GM21526 (cell line): ENCODE data around the gene SCRN1.

Source experiments
- ATAC-seq: cut with Tn5 transposase; IDR thresholded peaks from one replicate; pipeline ENCODE4 v1.9.1; 2021; ENCODE audit warnings: moderate library complexity; ENCODE audit not compliant: unreplicated experiment, low FRiP score

SCRN1 gene

DNA sequence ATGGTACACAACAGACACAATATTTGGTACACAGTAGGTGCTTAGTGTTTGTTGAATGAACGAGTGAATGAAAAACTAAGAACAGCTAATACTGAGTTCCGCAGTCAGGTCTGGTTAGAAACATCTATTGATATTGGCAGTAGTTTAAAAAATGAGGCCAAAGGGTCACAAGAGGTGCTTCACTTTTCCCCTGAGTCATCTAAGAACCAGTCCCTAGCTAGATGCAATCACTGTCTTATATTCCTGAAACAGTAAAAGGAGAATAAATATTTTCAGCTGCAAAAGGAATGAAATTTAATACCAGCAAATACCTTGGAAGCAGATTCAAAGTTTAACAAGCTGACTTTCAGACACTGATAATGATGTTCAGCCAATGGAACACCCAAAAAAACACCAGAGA, 54.5 kb downstream of the SCRN1 start:
- no peak for ATAC-seq

DNA sequence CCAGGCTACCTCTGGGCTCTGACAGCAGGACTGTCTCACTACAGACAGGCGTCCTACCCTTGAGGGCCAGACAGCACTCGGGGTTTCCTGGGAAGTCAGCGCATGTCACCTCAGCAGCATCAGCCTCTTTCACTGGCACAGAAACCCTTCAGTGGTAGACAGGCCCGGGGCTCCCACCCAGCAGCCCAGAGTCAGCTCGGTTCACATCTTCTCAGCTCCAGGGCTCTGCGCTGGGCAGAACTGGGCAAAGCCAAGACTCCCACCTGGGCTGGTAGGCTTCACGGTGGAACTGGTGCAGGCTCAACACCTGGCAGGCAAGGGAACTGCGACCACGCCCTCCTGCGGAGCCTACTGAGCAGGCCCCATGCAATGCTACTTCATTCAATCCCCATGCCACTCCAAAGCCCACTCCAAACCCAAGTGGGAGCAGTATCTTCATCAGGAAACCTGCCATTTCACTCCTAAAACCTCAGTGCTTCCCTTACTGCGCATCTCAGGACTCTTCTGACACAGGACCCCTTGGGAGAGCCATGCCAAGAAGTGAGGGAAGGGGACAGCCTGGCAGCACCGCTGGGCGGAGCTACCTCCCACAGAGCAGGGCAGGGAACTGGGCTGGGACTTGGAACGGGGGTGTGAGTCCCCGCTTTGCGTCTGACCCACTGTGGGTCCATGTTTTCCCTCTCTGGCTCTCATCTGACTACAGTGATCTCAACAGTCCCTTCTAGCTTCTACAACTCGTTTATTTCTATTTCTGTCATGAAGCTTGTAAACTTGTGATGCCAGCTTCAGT, 60.4 kb downstream of the SCRN1 start:
- ATAC-seq, result no peak

DNA sequence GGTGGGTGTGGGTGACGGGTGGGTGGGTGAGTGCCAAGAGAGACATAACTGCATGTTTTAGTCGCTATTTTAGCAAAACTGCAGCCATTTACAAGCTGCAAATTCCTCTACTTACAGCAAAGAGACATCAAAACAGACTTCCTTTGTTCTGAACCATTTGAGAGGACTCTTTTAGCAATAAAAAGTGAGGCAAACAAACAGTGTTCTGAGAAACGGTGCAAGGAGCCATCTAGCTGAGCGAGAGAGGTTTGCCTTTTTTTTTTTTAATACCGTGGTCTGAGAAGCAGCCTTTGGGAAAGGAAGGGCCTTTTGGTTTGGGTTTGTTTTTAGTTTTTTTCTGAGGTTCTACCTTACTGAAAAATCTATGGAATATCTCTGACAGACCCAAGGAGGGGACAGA, 62.9 kb downstream of the SCRN1 start:
- ATAC-seq, result no peak

DNA sequence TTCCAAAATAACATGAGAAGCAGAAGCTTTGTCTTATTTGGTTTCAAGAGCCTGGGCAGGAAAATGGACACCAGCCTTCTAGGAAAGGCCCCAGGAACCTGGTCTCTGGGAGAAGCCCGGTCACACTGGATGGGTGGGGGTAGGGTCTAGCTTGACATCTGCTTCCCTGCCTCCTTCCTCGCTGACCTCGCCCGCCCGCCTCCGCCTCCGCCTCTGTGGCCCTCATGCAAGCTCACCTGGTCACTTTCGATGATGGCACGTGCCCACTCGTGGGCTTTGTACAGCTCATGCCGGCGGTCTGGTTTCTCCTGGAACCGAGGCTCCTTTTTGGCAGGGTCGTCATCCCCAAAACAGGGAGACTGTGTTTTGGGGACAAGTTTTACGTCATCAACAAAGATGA, 63.4 kb downstream of the SCRN1 start:
- ATAC-seq, result no peak

DNA sequence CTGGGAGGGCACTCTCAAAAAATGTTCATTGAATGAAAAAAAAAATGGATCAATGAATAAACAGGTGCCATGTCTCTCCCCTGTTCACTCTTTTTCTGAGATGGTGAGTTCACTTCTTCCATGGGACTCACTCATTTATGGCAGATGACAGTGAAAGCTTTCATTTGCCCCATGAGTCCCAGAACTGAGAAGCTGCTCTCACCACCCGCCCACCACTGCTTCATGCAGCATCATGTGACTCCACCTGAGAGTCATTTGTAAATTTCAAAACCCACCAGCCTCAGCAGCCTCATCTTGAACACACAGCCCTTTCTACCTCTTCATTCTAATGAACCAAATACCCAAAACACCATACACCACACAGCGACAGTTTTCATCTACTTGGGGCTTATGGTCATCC, 64.9 kb downstream of the SCRN1 start:
- no peak for ATAC-seq

DNA sequence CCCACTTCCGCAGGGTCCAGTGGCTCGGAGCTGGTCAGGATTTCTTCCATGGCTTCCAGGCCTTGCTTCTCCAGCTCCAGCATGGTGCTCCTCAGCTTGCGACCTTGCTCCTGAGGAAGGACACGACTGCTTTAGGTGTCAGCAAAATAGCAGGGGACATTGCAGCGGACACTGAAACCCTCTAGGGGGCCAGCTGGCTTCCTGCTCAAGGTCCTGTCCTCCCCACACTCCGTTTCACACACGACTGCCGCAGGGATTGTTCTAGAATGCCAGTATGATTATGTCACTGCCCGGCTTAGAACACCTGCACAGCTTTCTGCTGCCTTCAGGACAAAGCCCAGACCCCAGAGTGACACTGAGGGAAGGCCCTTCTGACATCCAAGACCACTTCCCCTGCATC, 65.6 kb downstream of the SCRN1 start:
- no peak for ATAC-seq

DNA sequence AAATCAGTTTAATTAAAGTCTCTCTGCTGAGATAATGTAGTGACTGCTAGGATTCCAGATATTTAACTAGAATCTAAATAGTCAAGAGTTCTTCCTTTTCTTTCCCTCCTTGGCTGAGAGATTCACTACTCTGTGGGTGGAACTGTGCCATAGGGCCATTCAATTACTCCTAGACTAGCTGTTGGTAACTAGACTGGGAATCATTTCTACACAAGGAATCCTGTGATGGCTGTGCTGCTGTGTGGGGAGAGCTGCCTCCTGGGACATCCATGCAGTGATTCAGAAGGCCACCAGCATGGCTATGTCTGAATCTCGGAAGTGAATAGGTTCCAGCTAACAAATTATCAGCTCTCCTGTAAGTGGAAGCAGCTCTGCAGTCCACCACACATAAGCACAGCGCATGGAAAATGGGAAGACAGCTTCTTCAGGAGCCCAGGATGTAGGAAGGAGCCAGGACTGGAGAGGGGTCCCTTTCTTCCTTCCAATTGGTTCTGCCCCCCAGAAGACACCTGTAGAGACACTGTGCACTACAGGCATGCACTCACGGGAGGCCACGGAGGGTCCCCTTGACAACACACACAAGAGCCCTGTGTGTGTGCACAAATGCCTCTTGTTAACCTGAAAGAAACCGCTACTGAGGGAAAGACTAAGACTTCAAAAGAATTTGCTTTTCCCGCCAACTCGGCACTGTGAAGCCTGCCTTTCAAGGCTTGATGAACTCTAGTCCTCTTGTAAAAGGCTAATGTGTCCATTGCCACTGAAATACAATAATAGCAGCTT, 66.5 kb downstream of the SCRN1 start:
- no peak for ATAC-seq

DNA sequence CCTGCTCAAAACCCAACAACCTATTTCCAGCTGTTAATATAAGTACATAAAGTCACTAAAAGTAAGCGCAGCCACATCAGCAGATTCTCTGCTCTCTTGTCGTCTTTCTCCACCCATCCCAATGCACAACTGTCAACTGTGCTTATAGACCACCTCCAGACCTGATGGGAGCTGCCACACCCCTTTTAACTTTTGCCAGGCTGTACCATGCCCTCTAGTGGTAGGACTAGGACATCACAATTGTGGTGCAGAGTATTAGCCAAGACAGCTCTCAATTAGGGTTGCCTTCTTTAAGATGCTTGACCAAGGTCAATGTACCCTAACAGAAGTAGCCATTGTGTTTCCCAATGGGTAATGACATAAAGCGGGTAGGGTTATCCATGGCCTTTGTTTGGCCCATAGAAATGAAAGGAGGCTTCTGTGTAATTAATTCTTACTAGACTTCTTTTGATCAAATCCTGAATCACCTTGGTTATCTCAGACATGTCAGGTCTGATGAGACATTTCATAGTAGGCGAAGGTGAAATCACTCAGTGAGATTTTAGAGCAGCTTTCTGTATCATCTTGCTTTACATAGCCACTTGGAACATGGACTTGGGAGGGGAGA, 68.1 kb downstream of the SCRN1 start:
- no peak for ATAC-seq

DNA sequence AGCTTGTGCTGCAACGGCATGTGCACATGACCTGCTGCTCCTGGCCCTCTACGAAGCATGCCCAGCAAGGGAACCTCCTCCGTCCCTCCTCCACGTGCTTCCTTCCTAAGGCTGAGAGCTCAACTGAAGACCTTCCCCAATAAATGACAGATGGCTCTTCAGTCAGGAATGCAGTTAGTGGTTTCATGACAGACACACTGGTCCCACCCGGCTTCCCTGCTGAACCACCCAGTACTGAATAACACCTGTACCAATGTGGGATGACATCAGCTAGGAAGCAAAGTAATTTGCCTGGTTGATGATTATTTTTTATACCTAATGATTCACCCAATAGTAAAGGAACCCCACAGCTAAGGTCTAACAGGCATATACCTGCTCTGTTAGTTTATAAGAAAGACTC, 69.1 kb downstream of the SCRN1 start:
- ATAC-seq, result no peak

DNA sequence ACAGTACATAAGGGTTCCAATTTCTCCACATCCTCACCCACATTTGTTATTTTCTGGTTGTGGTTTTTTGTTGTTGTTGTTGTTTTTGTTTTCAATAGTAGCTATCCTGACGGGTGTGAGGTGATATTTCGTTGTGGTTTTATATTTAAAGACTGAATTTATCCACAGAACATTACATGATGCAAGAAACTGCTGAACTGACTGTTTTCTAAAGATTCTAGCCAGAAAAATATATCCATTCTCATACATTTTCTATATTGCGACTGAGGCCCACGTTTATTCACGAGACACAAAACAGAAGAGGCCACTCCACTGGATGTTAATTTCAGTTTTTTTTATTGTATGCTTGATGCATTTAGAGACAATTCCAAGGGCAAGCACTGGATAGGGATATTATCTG, 69.8 kb downstream of the SCRN1 start:
- ATAC-seq, result no peak

DNA sequence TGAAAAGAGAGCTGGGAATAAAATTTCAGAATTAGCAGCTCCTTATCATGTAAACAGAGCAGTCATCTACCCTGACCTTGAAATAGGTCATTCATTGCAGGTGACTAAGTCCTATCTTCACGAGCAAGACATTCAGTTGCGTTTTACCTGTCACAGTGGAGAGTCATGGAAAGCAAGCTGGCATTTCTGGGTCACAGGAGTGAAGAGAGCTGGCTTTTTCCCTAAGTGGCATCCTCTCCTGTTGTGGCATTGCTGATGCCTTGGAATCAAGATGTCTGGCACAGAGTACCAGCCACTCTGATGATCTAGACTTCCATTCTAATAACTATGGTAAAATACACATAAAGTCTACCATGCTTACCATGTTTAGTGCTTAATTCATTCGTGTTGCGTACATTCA, 70.8 kb downstream of the SCRN1 start:
- ATAC-seq, result no peak

DNA sequence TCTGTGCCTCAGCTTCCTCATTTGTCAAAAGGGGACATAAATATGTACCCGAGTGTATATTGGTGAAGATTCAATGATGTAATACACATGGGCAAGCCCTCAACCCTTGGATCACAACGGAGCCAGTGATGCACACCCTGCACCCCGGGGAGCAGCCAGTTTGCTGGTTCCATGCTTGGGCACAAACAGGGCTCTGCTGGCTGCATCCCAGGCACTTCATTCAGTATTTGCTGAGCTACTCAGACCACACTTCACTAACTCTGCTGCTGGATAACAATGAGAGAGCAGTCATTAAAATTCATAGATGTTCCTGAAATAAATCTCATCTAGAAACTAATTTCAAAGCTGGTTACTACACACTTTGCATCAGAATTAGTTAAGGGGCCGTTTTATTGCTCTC, 72.0 kb downstream of the SCRN1 start:
- ATAC-seq, result no peak

DNA sequence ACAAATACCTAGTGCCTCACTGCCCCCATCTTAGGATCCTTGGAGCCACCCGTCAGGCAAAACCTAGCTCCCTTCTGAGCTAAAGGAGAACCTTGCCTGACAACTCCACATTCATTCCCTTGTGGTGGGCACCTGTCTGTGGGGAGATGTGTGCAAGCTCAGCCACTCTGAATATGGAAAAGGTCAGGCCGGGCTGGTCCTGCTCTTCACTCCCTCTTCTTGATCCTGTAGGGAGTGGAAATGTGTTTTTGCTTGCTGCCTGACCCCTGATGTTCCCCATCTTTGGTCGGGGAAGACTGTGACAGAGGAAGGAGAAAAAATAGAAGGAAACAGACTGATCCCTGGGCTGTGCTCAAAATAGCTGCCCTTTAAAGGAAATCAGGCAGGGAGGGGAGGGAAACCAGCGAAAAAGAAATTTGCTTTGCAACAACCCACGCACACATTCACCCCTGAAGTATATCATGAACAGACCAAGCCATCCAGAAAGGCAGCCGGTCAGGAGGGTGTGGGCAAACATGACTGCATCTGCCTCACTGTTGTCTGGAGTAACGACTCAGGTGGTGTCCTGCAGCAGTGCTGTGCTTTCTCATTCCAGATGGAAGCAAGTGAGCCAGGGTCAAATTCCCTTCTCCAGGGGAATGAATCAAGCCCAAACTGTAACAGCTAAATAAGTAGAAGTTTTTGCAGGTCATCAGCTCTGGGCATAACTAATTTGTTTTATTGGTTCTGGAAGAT, 74.0 kb downstream of the SCRN1 start:
- no peak for ATAC-seq

DNA sequence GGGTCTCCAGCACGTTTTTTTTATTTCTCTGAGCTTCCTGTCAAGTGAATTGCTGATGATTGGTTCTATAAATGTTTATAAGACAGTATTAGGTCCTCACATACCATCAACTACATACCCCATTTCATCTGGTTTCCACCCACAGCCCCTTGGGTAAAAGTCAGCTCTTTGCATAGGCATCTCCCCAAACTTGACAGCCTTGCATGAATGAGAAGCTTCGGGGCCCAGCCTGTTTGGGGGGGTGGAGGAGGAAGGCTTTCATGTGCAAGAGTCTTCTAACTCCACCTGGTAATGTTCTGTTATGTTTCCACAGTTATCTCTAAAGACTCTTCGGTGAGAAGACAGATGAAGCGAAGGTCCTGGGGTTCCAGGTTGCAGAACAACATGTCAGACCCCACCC, 75.4 kb downstream of the SCRN1 start:
- ATAC-seq, result no peak

DNA sequence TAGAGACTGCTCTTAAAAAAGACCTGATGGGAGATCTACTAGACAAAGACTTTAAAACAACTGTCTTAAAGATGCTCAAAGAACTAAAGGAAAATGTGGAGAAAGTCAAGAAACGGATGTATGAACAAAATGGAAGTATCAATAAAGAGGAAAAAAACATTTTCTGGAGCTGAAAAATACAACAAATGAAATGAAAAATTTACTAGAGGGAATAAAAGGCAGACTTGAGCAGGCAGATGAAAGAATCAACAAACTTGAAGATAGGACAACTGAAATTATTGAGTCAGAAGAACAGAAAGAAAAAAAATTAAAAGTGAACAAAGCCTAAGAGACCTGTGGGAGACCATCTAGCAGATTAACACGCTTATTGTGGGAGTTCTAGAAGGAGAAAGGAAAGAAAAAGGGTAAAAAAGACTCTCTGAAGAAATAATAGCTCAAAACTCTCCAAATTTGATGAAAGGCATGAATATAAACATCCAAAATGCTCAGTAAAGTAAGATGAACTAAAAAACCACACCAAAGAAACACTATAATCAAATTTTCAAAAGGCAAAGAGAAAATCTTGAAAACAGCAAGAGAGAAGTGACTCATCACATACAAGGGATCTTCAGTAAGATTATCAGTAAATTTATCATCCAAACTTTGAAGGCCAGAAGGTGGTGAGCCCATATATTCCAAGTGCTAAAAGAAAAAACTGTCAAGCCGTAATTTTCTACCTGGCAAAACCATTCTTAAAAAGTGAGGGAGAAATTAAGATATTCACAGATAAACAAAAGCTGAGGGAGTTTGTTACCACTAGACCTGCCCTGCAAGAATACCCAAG, 83.2 kb downstream of the SCRN1 start:
- ATAC-seq, result no peak

DNA sequence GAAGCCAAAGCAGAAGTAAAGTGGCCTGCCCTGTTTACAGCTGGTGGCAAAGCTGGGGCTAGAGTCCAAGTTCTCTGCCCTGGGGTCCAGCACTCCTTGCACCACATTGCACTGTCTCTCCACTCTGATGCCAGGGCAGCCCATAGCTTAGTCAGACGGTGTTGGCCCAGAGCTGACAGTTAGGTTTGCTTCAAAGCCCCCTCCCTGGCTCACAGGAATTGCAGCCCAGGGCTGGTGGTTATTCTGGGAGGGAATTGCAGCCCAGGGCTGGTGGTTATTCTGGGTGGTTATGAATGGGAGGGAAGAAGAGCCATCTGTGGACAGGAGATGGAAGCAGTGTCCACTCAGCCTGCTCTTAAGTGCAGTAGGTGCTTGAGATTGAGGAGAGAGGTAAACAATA, 88.9 kb downstream of the SCRN1 start:
- ATAC-seq, result no peak

DNA sequence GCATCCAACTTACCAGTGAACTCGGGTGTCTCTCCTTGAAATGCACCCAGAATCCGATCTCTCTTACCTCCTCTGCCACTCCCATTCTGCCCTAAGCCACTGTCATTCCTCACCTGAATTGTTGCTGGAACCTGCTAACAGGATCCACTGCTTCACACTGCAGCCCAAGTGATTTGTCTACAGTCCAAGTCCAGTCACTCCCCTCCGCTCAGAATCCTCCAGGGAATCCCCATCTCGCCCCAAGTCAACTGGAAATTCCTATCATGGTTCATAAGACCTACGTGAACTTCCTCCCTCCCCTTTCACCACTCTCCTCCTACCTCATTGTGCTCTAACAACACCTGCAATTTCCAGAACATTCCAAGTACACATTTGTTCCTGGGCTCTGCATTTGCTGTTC, 91.3 kb downstream of the SCRN1 start:
- no peak for ATAC-seq

DNA sequence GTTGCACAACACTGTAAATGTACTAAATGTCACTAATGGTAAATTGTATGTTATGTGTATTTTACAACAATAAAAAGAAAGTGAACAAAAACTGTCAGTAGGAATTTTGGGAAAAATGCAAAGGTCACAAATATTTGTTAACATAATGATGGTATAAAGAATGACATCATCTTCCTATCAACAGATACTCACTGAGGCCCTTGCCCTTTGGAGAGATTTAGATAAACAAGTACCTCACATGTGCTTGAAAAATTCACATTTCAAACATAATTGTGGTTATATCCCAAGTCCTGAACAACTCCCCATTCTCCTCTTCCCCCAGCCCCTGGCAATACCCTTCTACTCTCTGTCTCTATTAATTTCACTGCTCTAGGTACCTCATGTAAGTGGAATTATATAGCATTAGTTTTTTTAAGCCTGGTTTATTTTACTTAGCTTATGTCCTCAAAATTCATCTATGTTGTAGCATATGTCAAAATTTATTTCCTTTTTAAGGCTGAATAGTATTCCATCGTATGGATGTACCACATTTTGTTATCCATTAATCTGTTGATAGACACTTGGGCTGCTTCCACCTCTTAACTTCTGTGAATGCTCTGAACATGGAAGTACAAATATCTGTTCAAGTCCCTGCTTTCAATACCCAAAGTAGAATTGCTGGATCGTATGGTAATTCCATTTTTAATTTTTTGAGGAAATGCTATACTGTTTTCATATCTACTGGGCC, 92.8 kb downstream of the SCRN1 start:
- no peak for ATAC-seq

DNA sequence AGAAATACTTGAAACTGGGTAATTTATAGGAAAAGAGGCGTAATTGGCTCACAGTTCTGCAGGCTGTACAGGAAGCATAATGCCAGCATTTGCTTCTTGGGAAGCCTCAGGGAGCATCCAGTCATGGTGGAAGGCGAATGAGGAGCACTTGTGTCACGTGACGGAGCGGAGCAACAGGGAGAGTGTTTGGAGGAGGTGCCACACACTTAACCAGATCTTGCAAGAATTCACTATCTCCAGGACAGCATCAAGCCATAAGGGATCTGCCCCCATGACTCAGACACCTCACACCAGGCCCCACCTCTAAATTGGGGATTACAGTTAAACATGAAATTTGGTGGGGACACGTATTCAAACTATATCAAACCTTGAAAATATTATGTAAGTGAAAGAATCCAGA, 94.0 kb downstream of the SCRN1 start:
- no peak for ATAC-seq

DNA sequence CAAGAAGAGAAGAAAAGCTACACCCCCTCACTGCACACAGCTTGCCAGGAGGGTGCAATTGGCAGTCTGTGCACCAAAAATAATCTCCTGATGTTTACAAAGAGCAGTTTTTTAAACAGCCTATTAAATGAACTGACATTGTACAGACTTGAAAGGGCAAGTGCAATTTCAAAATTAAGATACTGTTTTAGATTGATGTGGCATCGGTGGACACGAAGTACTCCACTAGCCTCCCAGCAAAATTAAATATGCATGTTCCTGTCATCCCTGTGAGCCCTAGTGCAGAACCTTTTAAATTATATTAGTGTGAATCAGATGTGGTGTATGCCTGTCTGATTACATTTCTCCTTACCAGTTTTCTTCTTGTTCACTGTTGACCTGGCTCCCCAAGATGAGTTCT, 95.3 kb downstream of the SCRN1 start:
- ATAC-seq, result no peak
